Endothelial cell of umbilical vein (primary cell): ENCODE measurements around the gene CCNB1IP1. TPM values are rescaled to one million over a fixed set of nuclear protein-coding genes. Genes with fewer than 3 reads are reported as not detected.

Source experiments
- BruUV-seq: library from RNA; stranded (reverse); fragments of 400-500 nt; replicated peaks from 2 replicates; lab custom pipeline; 2021; lab: Mats Ljungman, UMichigan
- CTCF ChIA-PET: fragments of 300-600, 350-600 bp; sonication (Branson Sonifier 250); formaldehyde crosslinking; loops from one replicate; lab custom pipeline; 2021; ENCODE audit warnings: antibody characterized with exemption, inconsistent platforms; lab: Charles Lee
- POLR2A ChIA-PET: fragments of 300-600, 350-600 bp; sonication (Branson Sonifier 250); formaldehyde crosslinking; loops from one replicate; lab custom pipeline; 2021; ENCODE audit warnings: antibody characterized with exemption, inconsistent platforms; lab: Charles Lee
- DNase-seq: peaks from one replicate; pipeline ENCODE4 v3.0.0-alpha.2; 2011; ENCODE audit warnings: low read depth, low spot score
- FAIRE-seq: peaks from 2 replicates; lab custom pipeline; 2011; peaks lifted over from hg19 to GRCh38; lab: Jason Lieb, UNC
- H2AFZ ChIP-seq: 2 replicates; pipeline ENCODE4 v1.6.0; 2012; ENCODE audit warnings: low read depth, low read length, control low read depth, inconsistent platforms
- H3K27ac ChIP-seq: 2 replicates; pipeline ENCODE4 v1.5.1; 2011; ENCODE audit warnings: low read depth, mild to moderate bottlenecking, control low read depth, low read length, moderate library complexity; ENCODE audit not compliant: insufficient read depth
- H3K27me3 ChIP-seq, 2 experiments: 2 replicates each; pipeline versions ENCODE4 v1.6.0 to v1.6.1; 2011; ENCODE audit warnings: low read length in 2 of 2, mixed read lengths in 1 of 2; ENCODE audit not compliant: control insufficient read depth in 2 of 2, insufficient read depth in 2 of 2
- H3K36me3 ChIP-seq, 2 experiments: 2 replicates in 1 of 2; 3 replicates in 1 of 2; pipeline ENCODE4 v1.5.1; 2011; ENCODE audit warnings: low read length in 2 of 2, mild to moderate bottlenecking in 1 of 2, moderate library complexity in 1 of 2; ENCODE audit not compliant: control insufficient read depth in 2 of 2, insufficient read depth in 2 of 2; ENCODE audit errors: extremely low read depth in 1 of 2
- H3K4me1 ChIP-seq: 3 replicates; pipeline ENCODE4 v1.5.1; 2011; ENCODE audit warnings: mild to moderate bottlenecking, low read length; ENCODE audit not compliant: control insufficient read depth, insufficient read depth; ENCODE audit errors: extremely low read depth
- H3K4me2 ChIP-seq: 2 replicates; pipeline ENCODE4 v1.6.1; 2011; ENCODE audit warnings: low read length, control low read depth, mixed read lengths; ENCODE audit not compliant: insufficient read depth
- H3K4me3 ChIP-seq, 3 experiments: fragments of 200-600 bp in 1 of 3; sonication (generic), shearing (Covaris generic) in 1 of 3; replicated peaks in 1 of 3; 2 replicates each; pipeline ENCODE4 v1.5.1; 2011 to 2016; ENCODE audit warnings: control low read depth in 3 of 3, low read length in 3 of 3, mild to moderate bottlenecking in 2 of 3, inconsistent platforms in 1 of 3, low read depth in 1 of 3, moderate library complexity in 1 of 3; ENCODE audit not compliant: insufficient read depth in 1 of 3
- H3K79me2 ChIP-seq: 2 replicates; pipeline ENCODE4 v1.6.0; 2012; ENCODE audit warnings: low read length, inconsistent platforms; ENCODE audit not compliant: control insufficient read depth, insufficient read depth
- H3K9ac ChIP-seq: replicated peaks from 2 replicates; pipeline ENCODE3; 2011; ENCODE audit warnings: low read length, control low read depth; ENCODE audit not compliant: insufficient read depth; ENCODE audit errors: extremely low read depth
- H3K9me1 ChIP-seq: replicated peaks from 3 replicates; pipeline ENCODE4 v1.6.0; 2011; ENCODE audit warnings: mild to moderate bottlenecking, low read length; ENCODE audit not compliant: control insufficient read depth, insufficient read depth; ENCODE audit errors: extremely low read depth
- H3K9me3 ChIP-seq: replicated peaks from 2 replicates; pipeline ENCODE4 v1.5.1; 2012; ENCODE audit warnings: low read length, inconsistent platforms; ENCODE audit not compliant: control insufficient read depth, insufficient read depth
- H4K20me1 ChIP-seq: replicated peaks from 2 replicates; pipeline ENCODE3; 2011; ENCODE audit warnings: mild to moderate bottlenecking, low read length; ENCODE audit not compliant: control insufficient read depth, insufficient read depth; ENCODE audit errors: extremely low read depth
- CTCF ChIP-seq, 2 donors: IDR thresholded peaks; 1 replicate in 1 of 2; 2 replicates in 1 of 2; pipeline ENCODE4 v1.5.1; 2011; ENCODE audit warnings: low read length in 2 of 2, mild to moderate bottlenecking in 2 of 2, moderate library complexity in 2 of 2, control low read depth in 1 of 2, inconsistent platforms in 1 of 2, low read depth in 1 of 2; ENCODE audit not compliant: insufficient read depth in 1 of 2; ENCODE audit errors: extremely low read depth in 1 of 2
- EZH2 ChIP-seq: IDR thresholded peaks from 2 replicates; pipeline ENCODE4 v1.6.1; 2012; ENCODE audit warnings: borderline replicate concordance, low read depth, mild to moderate bottlenecking, moderate library complexity, low read length, inconsistent platforms; ENCODE audit not compliant: severe bottlenecking
- GATA2 ChIP-seq: IDR thresholded peaks from 2 replicates; pipeline ENCODE4 v1.7.0; 2011; ENCODE audit warnings: low read depth, mild to moderate bottlenecking, moderate library complexity, mixed read lengths, low read length; ENCODE audit not compliant: insufficient read length, insufficient read depth
- MYC ChIP-seq: IDR thresholded peaks from one replicate; pipeline ENCODE4 v1.6.1; 2011; ENCODE audit warnings: mild to moderate bottlenecking, low read depth, low read length
- POLR2A ChIP-seq: IDR thresholded peaks from 2 replicates; pipeline ENCODE4 v1.6.1; 2012; ENCODE audit warnings: low read depth, mild to moderate bottlenecking, control low read depth, low read length
- dilution Hi-C: fragments of 300-500 bp; cut with MboI; formaldehyde crosslinking; loops from one replicate; pipeline ENCODE4 v1.15.0; 2019; ENCODE audit warnings: low sequenced_read_pairs; ENCODE audit not compliant: extremely low pct_ligation_motif_present
- intact Hi-C: fragments of 100-400 bp; cut with micrococcal nuclease; formaldehyde crosslinking; loops from one replicate; pipeline ENCODE4 v1.10.0; 2022
- polyA plus RNA-seq, 4 experiments: library from polyadenylated mRNA; depleted of rRNA in 3 of 4; stranded (reverse) in 3 of 4; unstranded in 1 of 4; fragments of >200 nt; gene quantifications; 2 replicates each; pipeline versions ENCODE4 v1.2.1 to v1.2.3, GENCODE V29; 2011 to 2012; ENCODE audit warnings: missing spikeins in 1 of 4
- total RNA-seq: library from RNA; stranded (reverse); gene quantifications from 2 replicates; pipeline ENCODE4 v1.2.3, GENCODE V29; 2021
- TF ChIP-seq, protein P1 (sequence below): IDR thresholded peaks from 2 replicates; pipeline ENCODE4 v1.6.1; 2011; ENCODE audit not compliant: insufficient read depth, insufficient read length

The CCNB1IP1 gene
- total and polyA plus RNA-seq, 2 donors (not counting 3 experiments of a cell fraction or from before 2014, with no cell fraction given), result 32.7 to 35.5 TPM

- POLR2A ChIA-PET, result interaction anchor here (0.5 to 0.9 kb wide), 3 partner anchors 33 to 79 kb away, joined by 3 to 9 read pairs (median 4); partner anchors contain the start of genes APEX1 and OSGEP
- Histone ChIP-seq H3K27me3 (no peaks in the 10 kb centered on the region), H3K4me1 (no peaks in the 10 kb centered on the region), H3K9me1 (no peaks in the 10 kb centered on the region), H3K9me3 (no peaks in the 10 kb centered on the region), H4K20me1 (no peaks in the 10 kb centered on the region), H3K79me2 (no peaks in the 10 kb centered on the region), H2AFZ (no peak overlapping the region), H3K27ac (no peak overlapping the region), H3K4me3 (no peak overlapping the region), H3K36me3 (peaks cover 16 to 74% of the 10 kb centered on the region in 2 experiments), H3K9ac (no peak overlapping the region), H3K4me2 (no peak overlapping the region)
- DNase-seq (no peak), FAIRE-seq (no peak)
- intact Hi-C loops, result no loop called here
- BruUV-seq, result no TSS peak
- CTCF ChIA-PET, result interaction anchor here (1.4 kb wide), 1 partner anchor 29 kb away, joined by 3 read pairs; no protein-coding TSS in a partner anchor
- TF ChIP-seq EZH2, result no peak
- TF ChIP-seq MYC, result no peak
- no peak for TF ChIP-seq CTCF (IDR thresholded peaks at IDR 0.05; ENCODE audit: extremely low read depth in 1 of 2, insufficient read depth in 1 of 2, low read depth in 1 of 2, low read length in 2 of 2)
- TF ChIP-seq POLR2A, result no peak
- dilution Hi-C loops, result no loop called here
Measured at GRCh38 chr14:20375471-20375870, 42.4 kb upstream of the CCNB1IP1 start.

- no peak overlapping the region for H3K4me3 ChIP-seq
- no peaks in the 10 kb centered on the region for H3K27me3 ChIP-seq
- CTCF ChIA-PET, result interaction anchor here (1.7 kb wide), 1 partner anchor 9 kb away, joined by 4 read pairs; no protein-coding TSS in a partner anchor
- no peak overlapping the region for H3K9ac ChIP-seq
- no peaks in the 10 kb centered on the region for H4K20me1 ChIP-seq
- H3K9me1 ChIP-seq, result no peaks in the 10 kb centered on the region
- no peak for TF ChIP-seq MYC
- TF ChIP-seq, protein P1, sequence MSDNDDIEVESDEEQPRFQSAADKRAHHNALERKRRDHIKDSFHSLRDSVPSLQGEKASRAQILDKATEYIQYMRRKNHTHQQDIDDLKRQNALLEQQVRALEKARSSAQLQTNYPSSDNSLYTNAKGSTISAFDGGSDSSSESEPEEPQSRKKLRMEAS, result no peak
- TF ChIP-seq GATA2, result no peak
- H3K27ac ChIP-seq, result no peak overlapping the region
- no peaks in the 10 kb centered on the region for H3K79me2 ChIP-seq
- FAIRE-seq, result no peak
- no peak for DNase-seq
- no peaks in the 10 kb centered on the region for H3K9me3 ChIP-seq
- intact Hi-C loops (no loop called here), dilution Hi-C loops (no loop called here)
- H3K36me3 ChIP-seq, result peaks cover 17 to 63% of the 10 kb centered on the region in 2 experiments
- no peaks in the 10 kb centered on the region for H3K4me1 ChIP-seq
- no TSS peak for BruUV-seq
- no peak overlapping the region for H2AFZ ChIP-seq
- POLR2A ChIA-PET, result interaction anchor here (1.6 kb wide), 1 partner anchor 30 kb away, joined by 3 read pairs; the partner anchor contains the start of gene PARP2
- no peak overlapping the region for H3K4me2 ChIP-seq
Measured at GRCh38 chr14:20372796-20373195, 39.7 kb upstream of the CCNB1IP1 start.
